Naive thymus-derived CD8-positive, alpha-beta T cell (primary cell): ENCODE data around the gene MMP2. TPM values are rescaled to one million over a fixed set of nuclear protein-coding genes. Genes with fewer than 3 reads are reported as not detected.
A peak's percentile ranks its signal among the peaks of the same experiment; 100 is the strongest.

Experiments used
- ATAC-seq, 2 donors: fragments of 150-1000 bp; cut with Tn5 transposase in 1 of 2; sonication (Bioruptor Pico), chemical (Tn5 transposase) in 1 of 2; 1 replicate in 1 of 2; 2 replicates in 1 of 2; pipeline ENCODE4 v1.10.0; 2021; ENCODE audit warnings: mild to moderate bottlenecking in 2 of 2, moderate library complexity in 2 of 2
- POLR2A ChIA-PET: fragments of 350-600 bp; sonication (Branson Sonifier 250); formaldehyde crosslinking; loops from one replicate; lab custom pipeline; 2021; ENCODE audit warnings: antibody characterized with exemption; lab: Charles Lee
- DNase-seq, 10 donors: peaks; one replicate each; pipeline versions ENCODE4 v3.0.0 to v3.0.0-alpha.2; 2020 to 2022
- H3K27ac Mint-ChIP-seq, 10 donors: one replicate each; pipeline ENCODE4 v1.8.0; 2020 to 2022; ENCODE audit warnings: mild to moderate bottlenecking in 10 of 10, mixed read lengths in 10 of 10, moderate library complexity in 4 of 10, inconsistent platforms in 1 of 10
- H3K27me3 Mint-ChIP-seq, 5 donors: one replicate each; pipeline ENCODE4 v1.8.0; 2021 to 2022; ENCODE audit warnings: mixed read lengths in 5 of 5
- H3K36me3 Mint-ChIP-seq, 3 donors: one replicate each; pipeline ENCODE4 v1.8.0; 2020 to 2022; ENCODE audit warnings: mixed read lengths in 3 of 3, mild to moderate bottlenecking in 2 of 3, inconsistent platforms in 1 of 3
- H3K4me1 Mint-ChIP-seq, 4 donors: one replicate each; pipeline ENCODE4 v1.8.0; 2021 to 2022; ENCODE audit warnings: mixed read lengths in 4 of 4
- H3K4me3 Mint-ChIP-seq, 10 donors: one replicate each; pipeline ENCODE4 v1.8.0; 2020 to 2022; ENCODE audit warnings: mild to moderate bottlenecking in 10 of 10, mixed read lengths in 10 of 10, moderate library complexity in 6 of 10, inconsistent platforms in 1 of 10
- H3K9me3 Mint-ChIP-seq, 9 donors: one replicate each; pipeline ENCODE4 v1.8.0; 2020 to 2022; ENCODE audit warnings: mixed read lengths in 9 of 9, mild to moderate bottlenecking in 3 of 9, inconsistent platforms in 1 of 9, moderate library complexity in 1 of 9
- polyA plus RNA-seq, 3 donors: library from polyadenylated mRNA; unstranded; fragments of 300-500 nt; fragmentation: Illumina TruSeq; gene quantifications; one replicate each; pipeline ENCODE4 v1.2.3, GENCODE V29; 2021
- total RNA-seq, 8 experiments: library from RNA in 2 of 8; stranded (reverse) in 2 of 8; gene quantifications; one replicate each; pipeline ENCODE4 v1.2.3 and lab custom pipeline; 2021 to 2026

MMP2 gene
- total and polyA plus RNA-seq, 5 experiments from 2014 or later, result 0.36 TPM; not detected in 4

DNA sequence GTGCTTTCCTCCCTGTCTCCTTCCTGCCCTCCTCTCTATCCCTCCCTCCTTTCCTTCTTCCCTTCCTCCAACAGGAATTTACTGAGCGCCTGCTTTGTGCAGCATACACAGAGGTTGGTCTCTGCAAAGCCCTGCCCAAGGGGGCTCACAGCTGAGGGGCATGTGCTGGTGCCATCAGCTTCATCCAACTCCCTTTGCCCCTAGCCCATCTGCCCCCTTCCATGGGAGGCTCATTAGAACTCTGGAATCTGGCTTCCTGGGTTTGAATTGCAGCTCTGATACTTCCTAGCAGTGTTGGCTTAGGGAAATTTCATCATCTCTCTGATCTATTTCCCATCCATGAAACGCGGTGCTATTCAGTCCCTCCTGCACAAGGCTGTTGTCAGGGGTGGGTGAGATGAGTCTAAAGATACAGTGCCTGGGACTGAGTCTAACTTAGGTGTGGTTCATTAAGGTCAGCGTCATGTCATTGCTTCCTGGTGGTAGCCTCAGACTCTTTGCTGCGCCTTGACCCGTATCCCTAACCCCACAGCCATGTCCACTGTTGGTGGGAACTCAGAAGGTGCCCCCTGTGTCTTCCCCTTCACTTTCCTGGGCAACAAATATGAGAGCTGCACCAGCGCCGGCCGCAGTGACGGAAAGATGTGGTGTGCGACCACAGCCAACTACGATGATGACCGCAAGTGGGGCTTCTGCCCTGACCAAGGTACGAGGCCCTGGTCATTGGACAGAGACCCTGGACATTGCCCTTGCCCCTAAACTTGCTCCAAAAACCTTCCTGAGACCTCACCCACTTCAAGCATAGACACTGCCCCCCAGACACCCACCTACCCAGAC lies 10.3 kb downstream of the MMP2 start:
- Mint-ChIP-seq H3K36me3 (no peaks in the 10 kb centered on the region), H3K9me3 (peaks cover 0 to 12% (median 0%) of the 10 kb centered on the region in 9 donors), H3K27ac (no peak overlapping the region), H3K4me1 (no peaks in the 10 kb centered on the region), H3K27me3 (peaks cover 0 to 25% (median 8%) of the 10 kb centered on the region in 5 donors), H3K4me3 (no peak overlapping the region)
- DNase-seq, result peak in 1 of 10 donors; percentile 36
- POLR2A ChIA-PET, result no interaction called here
- no peak for ATAC-seq

DNA sequence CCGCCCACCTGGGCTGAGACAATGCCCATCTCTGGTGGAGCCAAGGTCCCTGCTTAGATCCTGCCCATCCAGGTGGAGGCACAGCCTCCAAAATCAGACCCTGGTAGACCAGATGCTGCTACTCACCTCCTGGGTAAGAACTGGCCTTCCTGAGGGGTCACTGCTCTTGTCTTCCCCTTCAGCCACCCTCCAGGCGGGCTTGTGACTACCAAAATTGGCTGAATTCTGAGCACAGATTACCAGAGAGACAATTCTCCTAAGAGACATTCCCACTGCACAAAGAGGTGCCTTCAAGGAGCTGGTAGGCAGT lies 10.9 kb downstream of the MMP2 start:
- DNase-seq, result no peak
- Mint-ChIP-seq H3K36me3 (no peaks in the 10 kb centered on the region), H3K4me1 (no peaks in the 10 kb centered on the region), H3K27ac (no peak overlapping the region), H3K9me3 (peaks cover 0 to 12% (median 0%) of the 10 kb centered on the region in 9 donors), H3K4me3 (no peak overlapping the region), H3K27me3 (peaks cover 1 to 20% (median 6%) of the 10 kb centered on the region in 5 donors)
- ATAC-seq, result no peak
- POLR2A ChIA-PET, result no interaction called here

DNA sequence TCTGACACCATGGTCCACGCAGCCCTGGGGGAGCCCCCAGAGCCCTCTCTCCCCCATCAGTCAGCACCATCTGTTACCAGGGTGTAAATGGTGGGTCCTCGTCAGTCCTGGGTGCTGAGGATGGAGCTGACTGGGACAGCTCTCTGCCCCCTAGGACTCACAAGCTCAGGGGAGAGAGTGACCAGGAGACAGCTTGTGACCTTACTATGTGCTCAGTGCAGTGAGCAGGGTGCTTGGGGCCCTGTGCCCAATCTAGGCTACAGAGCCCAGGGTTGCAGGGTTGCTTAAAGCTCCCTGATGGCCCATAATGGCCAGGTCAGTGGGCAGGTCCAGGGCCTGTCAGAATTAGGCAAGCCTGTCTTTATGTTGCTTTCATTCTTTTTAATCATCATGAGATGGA lies 11.3 kb downstream of the MMP2 start:
- DNase-seq (peak in 1 of 10 donors; percentile 31), ATAC-seq (no peak)
- no peak overlapping the region for H3K27ac Mint-ChIP-seq
- H3K4me3 Mint-ChIP-seq, result no peak overlapping the region
- H3K36me3 Mint-ChIP-seq, result no peaks in the 10 kb centered on the region
- no peaks in the 10 kb centered on the region for H3K4me1 Mint-ChIP-seq
- peaks cover 1 to 19% (median 6%) of the 10 kb centered on the region in 5 donors for H3K27me3 Mint-ChIP-seq
- peaks cover 0 to 12% (median 0%) of the 10 kb centered on the region in 9 donors for H3K9me3 Mint-ChIP-seq
- POLR2A ChIA-PET, result no interaction called here

DNA sequence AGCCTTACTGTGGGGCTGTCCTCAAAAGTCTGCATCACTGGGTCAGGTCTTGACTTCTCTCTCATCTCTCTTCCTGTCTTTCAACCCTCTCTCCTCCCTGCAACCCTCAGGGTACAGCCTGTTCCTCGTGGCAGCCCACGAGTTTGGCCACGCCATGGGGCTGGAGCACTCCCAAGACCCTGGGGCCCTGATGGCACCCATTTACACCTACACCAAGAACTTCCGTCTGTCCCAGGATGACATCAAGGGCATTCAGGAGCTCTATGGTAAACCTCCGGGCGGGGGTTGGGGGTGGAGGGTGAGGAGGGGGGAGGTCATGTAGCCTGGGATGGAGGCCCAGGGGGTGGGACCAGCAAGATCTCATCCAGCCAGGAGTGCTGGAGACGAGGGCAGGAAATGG lies 12.7 kb downstream of the MMP2 start:
- Mint-ChIP-seq H3K4me3 (no peak overlapping the region), H3K4me1 (peaks cover 0 to under 1% (median 0%) of the 10 kb centered on the region in 4 donors), H3K27me3 (peaks cover 2 to 25% (median 6%) of the 10 kb centered on the region in 5 donors), H3K36me3 (no peaks in the 10 kb centered on the region), H3K27ac (no peak overlapping the region), H3K9me3 (peaks cover 0 to 1% (median 0%) of the 10 kb centered on the region in 9 donors)
- DNase-seq (peak in 1 of 10 donors; percentile 47), ATAC-seq (no peak)
- POLR2A ChIA-PET, result no interaction called here

DNA sequence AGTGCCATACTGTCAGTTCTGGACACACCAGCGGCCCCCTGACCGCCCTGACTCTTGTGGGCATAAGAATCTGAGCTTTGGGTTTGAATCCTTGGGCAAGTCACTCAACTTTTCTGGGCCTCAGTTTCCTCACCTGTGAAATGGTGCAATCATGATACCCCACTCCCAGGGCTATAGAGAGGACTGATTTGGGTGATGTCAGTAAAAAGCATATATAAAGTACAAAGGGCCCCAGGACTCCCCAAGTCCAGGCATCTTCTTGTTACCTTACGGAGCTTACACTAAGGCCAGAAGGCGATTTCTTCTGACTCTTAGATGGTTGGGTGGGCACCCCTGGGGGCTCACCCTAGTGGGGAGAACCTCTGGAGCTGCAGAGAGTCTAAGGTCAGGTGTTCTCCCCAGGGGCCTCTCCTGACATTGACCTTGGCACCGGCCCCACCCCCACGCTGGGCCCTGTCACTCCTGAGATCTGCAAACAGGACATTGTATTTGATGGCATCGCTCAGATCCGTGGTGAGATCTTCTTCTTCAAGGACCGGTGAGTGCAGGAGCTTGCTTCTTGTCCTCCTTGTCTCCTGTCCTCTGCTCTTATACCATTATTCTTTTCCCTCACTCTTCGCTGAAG lies 13.9 kb downstream of the MMP2 start:
- POLR2A ChIA-PET, result no interaction called here
- peaks cover 0 to 7% (median under 1%) of the 10 kb centered on the region in 4 donors for H3K4me1 Mint-ChIP-seq
- no peak for ATAC-seq
- H3K36me3 Mint-ChIP-seq, result no peaks in the 10 kb centered on the region
- no peak overlapping the region for H3K4me3 Mint-ChIP-seq
- no peaks in the 10 kb centered on the region for H3K9me3 Mint-ChIP-seq
- peak in 1 of 10 donors; percentile 7 for DNase-seq
- no peak overlapping the region for H3K27ac Mint-ChIP-seq
- peaks cover 2 to 28% (median 6%) of the 10 kb centered on the region in 5 donors for H3K27me3 Mint-ChIP-seq

DNA sequence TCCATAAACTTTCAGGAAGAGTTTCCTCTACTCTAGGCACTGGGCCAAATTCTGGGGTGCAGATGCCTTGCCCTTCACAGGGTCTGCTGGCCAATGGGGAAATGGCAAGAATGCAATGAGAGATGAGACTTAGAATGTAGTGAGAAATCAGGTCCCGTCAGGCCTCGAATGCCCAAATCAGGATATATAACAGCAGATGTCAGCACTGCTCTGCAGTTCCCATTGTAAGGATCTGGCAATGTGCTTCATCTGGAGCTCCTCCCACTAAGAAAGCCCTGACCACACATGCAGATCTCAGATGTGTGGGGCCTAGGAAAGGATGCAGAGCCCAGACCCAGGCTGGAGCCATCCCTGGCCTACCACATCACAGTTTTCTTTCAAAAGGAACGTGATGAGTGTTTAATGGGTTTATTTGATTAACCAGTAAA lies 16.0 kb downstream of the MMP2 start:
- no peaks in the 10 kb centered on the region for H3K36me3 Mint-ChIP-seq
- ATAC-seq (no peak), DNase-seq (peak in 1 of 10 donors; percentile 9)
- no peak overlapping the region for H3K4me3 Mint-ChIP-seq
- POLR2A ChIA-PET, result no interaction called here
- H3K27me3 Mint-ChIP-seq, result peaks cover 0 to 19% (median 4%) of the 10 kb centered on the region in 5 donors
- H3K9me3 Mint-ChIP-seq, result no peaks in the 10 kb centered on the region
- peaks cover 0 to 12% (median 4%) of the 10 kb centered on the region in 4 donors for H3K4me1 Mint-ChIP-seq
- H3K27ac Mint-ChIP-seq, result no peak overlapping the region

DNA sequence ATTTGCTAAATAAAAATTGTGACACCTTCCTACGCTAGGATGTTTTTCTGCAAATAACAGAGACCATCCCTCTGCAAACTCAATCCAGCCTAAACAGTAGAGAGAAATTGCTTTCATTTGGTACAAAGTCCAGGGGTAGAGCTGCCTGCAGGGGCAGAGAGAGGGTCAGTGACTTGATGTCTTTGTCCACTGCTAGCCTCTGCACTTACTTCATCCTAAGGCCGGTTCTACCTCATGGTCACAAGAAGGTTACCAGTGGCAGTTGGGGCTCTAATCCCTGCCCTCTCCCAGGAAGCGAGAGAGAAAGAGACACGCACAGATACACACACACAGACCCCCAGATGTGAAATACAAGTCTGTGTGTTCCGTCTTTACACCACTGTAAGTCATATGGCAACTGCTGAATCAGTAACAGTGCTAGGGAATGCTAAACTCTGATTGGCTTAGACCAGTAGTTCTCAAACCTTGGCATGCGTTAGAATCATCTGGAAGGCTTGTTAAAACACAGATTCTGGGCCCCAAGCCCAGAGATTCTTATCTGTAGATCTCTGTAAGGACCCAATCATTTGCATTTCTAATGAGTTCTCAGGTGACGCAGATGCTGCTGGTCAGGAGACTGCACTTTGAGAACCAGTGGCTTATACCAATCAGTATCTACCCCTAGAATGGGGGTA lies 16.8 kb downstream of the MMP2 start:
- no peaks in the 10 kb centered on the region for H3K9me3 Mint-ChIP-seq
- no peaks in the 10 kb centered on the region for H3K36me3 Mint-ChIP-seq
- POLR2A ChIA-PET, result no interaction called here
- no peak overlapping the region for H3K4me3 Mint-ChIP-seq
- H3K4me1 Mint-ChIP-seq, result peaks cover 2 to 18% (median 5%) of the 10 kb centered on the region in 4 donors
- ATAC-seq, result no peak
- H3K27me3 Mint-ChIP-seq, result peaks cover 0 to 17% (median 4%) of the 10 kb centered on the region in 5 donors
- no peak overlapping the region for H3K27ac Mint-ChIP-seq
- DNase-seq, result peak in 1 of 10 donors; percentile 4

DNA sequence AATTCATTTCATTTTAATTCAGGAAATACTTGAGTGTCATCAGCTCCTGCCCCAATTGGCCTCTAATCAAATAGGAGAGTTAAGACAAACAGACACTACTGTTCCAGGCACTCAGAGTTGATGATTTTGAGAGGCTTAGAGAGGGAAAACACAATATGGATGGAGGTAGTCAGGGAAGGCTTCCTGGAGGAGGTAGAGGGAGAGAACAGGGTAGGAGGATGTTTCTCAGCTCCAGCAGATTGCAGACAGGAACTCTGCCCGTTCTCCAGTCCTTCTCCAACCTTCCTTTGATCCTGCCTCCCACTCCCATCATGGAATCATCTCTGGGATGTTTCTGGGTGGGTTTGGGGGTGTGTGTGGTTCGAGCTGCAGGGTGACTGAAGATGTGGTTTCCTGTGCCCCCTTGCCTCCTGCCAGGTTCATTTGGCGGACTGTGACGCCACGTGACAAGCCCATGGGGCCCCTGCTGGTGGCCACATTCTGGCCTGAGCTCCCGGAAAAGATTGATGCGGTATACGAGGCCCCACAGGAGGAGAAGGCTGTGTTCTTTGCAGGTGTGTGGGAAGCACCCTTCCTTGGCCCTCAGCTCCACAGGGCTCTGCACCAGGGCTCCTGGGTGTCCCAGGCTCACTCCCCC lies 17.6 kb downstream of the MMP2 start:
- no peak overlapping the region for H3K27ac Mint-ChIP-seq
- POLR2A ChIA-PET, result no interaction called here
- no peak overlapping the region for H3K4me3 Mint-ChIP-seq
- H3K9me3 Mint-ChIP-seq, result no peaks in the 10 kb centered on the region
- H3K4me1 Mint-ChIP-seq, result peaks cover 2 to 18% (median 5%) of the 10 kb centered on the region in 4 donors
- DNase-seq (peak in 1 of 10 donors; percentile 14), ATAC-seq (no peak)
- H3K27me3 Mint-ChIP-seq, result peaks cover 0 to 20% (median 4%) of the 10 kb centered on the region in 5 donors
- no peaks in the 10 kb centered on the region for H3K36me3 Mint-ChIP-seq

DNA sequence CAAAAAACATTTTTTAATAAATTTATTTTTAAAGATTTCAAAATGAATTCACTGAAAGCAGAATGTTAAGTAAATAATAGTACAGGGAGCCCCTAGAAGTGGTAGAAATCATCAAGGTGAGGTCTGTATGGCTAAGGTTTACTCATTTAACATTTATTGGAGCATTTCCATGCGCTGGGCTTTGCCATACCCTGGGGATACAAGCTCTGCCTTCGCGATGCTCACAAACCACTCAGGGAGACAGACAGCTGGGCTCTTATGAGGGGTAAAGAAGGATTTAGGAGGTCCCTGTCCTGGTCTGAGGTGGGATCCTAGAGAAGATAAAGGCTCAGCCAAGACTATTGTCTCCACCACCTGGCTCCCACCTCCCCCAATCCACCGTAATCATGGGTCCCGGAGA lies 18.6 kb downstream of the MMP2 start:
- ATAC-seq (no peak), DNase-seq (peak in 1 of 10 donors; percentile 37)
- POLR2A ChIA-PET, result no interaction called here
- Mint-ChIP-seq H3K36me3 (no peaks in the 10 kb centered on the region), H3K27me3 (peaks cover 0 to 20% (median 4%) of the 10 kb centered on the region in 5 donors), H3K4me3 (no peak overlapping the region), H3K9me3 (no peaks in the 10 kb centered on the region), H3K4me1 (peaks cover 2 to 18% (median 5%) of the 10 kb centered on the region in 4 donors), H3K27ac (no peak overlapping the region)

DNA sequence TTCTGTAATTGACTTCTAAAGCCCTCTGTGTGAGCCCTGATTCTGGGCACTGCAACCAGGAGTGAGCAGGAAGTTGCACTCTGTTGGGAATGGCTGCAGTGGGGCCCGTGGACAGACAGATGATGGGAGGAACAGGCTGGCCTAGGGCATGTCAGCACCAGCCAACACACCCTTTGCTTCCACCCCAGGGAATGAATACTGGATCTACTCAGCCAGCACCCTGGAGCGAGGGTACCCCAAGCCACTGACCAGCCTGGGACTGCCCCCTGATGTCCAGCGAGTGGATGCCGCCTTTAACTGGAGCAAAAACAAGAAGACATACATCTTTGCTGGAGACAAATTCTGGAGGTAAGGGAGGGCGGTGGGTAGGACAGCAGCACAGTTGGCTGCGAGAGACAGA lies 19.1 kb downstream of the MMP2 start:
- Mint-ChIP-seq H3K4me3 (no peak overlapping the region), H3K27me3 (peaks cover 0 to 19% (median 4%) of the 10 kb centered on the region in 5 donors), H3K36me3 (no peaks in the 10 kb centered on the region), H3K9me3 (no peaks in the 10 kb centered on the region), H3K4me1 (peaks cover 2 to 18% (median 5%) of the 10 kb centered on the region in 4 donors), H3K27ac (no peak overlapping the region)
- POLR2A ChIA-PET, result no interaction called here
- DNase-seq (peak in 1 of 10 donors; percentile 41), ATAC-seq (no peak)

DNA sequence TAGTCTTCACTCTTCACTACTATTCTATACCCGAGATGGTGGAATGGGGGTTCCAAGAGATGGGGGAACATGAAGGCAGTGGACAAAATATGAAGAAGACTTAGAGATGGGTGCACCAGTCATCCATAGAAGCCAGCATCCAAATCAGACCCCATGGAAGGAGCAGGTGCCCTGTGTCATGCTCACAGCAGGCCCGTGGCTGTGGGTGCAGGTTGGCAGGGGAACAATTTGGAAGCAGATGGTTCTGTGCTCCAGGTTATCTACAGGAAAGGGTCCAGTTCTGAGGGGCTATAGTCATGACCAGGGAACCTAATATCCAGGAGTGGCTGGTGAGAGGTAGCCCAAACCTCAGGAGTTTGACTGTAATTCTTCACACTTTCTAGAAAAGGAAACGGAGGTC lies 20.3 kb downstream of the MMP2 start:
- H3K27ac Mint-ChIP-seq, result peak overlapping the region in 1 of 10 donors; percentile 36
- no peaks in the 10 kb centered on the region for H3K36me3 Mint-ChIP-seq
- peaks cover 2 to 18% (median 5%) of the 10 kb centered on the region in 4 donors for H3K4me1 Mint-ChIP-seq
- no peak for DNase-seq
- H3K9me3 Mint-ChIP-seq, result no peaks in the 10 kb centered on the region
- H3K4me3 Mint-ChIP-seq, result no peak overlapping the region
- POLR2A ChIA-PET, result no interaction called here
- peaks cover 0 to 15% (median 4%) of the 10 kb centered on the region in 5 donors for H3K27me3 Mint-ChIP-seq
- ATAC-seq, result no peak

DNA sequence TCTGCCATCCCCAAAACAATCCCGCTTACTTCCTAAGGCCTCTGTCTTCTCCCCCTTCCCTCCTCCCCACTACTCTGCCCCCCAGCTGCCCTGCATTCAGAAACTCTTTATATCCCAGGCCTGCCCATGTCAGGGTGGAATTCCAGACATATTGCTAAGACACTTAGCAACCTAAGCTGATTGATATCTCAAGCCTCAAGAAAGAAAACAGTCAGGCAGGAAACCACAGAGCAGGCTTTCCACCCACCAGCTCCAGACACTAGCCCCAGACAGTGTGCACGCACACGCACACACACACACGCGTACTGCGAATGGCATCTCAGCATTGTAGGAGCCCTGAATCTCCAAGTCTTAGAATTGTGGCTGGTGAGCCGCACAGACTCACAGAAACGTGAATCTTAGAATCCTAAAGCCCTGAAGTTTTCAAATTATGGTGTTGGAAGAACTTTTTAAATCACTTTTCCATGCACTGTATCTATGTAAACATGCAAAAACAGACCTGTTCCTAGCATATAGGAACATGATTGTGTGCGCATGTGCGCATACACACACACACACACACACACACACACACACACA lies 21.0 kb downstream of the MMP2 start:
- peak in 1 of 2 donors; percentile 38 for ATAC-seq
- Mint-ChIP-seq H3K27ac (peak overlapping the region in 1 of 10 donors; percentile 12), H3K27me3 (peaks cover 0 to 15% (median 4%) of the 10 kb centered on the region in 5 donors), H3K9me3 (no peaks in the 10 kb centered on the region), H3K4me1 (peaks cover 2 to 18% (median 5%) of the 10 kb centered on the region in 4 donors), H3K4me3 (no peak overlapping the region), H3K36me3 (no peaks in the 10 kb centered on the region)
- POLR2A ChIA-PET, result no interaction called here
- peak in 1 of 10 donors; percentile 9 for DNase-seq
